GM18909 (cell line): Measurements from ENCODE around the gene RITA1.
A peak's percentile ranks its signal among the peaks of the same experiment; 100 is the strongest.

Experiments
- ATAC-seq: cut with Tn5 transposase; IDR thresholded peaks from one replicate; pipeline ENCODE4 v1.9.1; 2021; ENCODE audit warnings: mild to moderate bottlenecking; ENCODE audit not compliant: unreplicated experiment, poor library complexity

RITA1 gene

DNA sequence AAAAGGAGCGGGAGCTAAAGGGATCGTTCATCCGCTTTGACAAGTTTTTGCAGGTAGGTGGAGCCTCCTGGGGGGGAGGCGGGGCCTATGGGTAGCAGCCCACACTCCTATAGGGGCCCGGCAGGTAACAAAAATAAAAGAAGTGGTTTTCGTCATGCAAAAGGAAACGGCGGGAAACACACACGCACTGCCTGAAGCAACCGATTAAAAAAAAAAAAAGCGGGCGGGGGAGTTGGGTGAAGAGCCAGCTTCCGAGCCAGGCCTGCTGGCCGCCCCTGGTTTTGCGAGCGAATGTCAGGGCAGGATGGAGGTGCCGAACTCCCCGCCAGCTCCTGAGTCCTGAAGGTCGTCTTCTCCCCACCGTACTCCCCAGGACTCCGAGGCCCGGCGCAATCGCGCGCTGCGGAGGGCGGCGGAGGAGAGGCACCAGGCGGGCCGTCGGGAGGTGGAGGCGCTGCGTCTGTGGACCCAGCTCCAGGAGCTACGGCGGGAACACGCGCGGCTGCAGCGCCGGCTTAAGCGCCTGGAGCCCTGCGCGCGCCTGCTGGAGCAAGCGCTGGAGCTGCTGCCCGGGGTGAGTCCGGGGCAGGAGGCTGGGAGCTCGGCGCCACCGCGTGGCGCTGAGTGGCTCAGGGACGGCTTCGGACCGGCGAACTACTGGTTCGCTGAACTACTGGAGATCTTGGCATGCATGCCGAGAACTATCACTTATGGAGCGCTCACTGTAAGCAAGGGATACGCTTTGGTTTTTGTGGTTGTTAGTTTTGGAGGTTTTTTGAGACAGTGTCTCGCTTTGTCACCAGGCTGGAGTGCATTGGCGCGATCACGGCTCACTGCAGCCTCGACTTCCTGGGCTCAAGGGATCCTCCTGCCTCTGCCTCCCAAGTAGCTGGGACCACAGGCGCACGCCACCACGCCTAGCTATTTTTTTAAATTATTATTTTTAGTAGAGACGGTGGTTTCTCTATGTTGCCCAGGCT lies 32.4 kb upstream of the RITA1 start:
- peak; percentile 73 for ATAC-seq

- no peak for ATAC-seq
Measured at GRCh38 chr12:113154351-113154973, 31.1 kb upstream of the RITA1 start.

DNA sequence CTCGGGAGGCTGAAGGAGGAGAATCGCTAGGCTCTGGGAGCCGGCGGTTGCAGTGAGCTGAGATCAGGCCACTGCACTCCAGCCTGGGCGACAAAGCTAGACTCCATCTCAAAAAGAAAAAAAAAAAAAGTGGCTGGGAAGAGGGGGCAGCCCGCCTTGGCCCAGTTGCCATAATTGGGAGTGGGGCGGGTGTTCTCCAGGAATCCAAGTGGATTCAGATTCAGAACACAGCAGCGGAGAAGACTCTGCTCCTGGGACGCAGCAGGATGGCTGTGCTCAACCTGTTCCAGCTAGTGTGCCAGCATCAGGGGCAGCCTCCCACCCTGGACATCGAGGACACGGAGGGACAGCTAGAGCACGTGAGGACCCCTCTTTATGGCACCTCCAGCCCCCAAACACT lies 30.5 kb upstream of the RITA1 start:
- ATAC-seq, result no peak

GRCh38 chr12:113155646-113156045 lies 29.9 kb upstream of the RITA1 start:
- no peak for ATAC-seq

- ATAC-seq, result no peak
Measured at GRCh38 chr12:113157218-113157859, 28.2 kb upstream of the RITA1 start.

DNA sequence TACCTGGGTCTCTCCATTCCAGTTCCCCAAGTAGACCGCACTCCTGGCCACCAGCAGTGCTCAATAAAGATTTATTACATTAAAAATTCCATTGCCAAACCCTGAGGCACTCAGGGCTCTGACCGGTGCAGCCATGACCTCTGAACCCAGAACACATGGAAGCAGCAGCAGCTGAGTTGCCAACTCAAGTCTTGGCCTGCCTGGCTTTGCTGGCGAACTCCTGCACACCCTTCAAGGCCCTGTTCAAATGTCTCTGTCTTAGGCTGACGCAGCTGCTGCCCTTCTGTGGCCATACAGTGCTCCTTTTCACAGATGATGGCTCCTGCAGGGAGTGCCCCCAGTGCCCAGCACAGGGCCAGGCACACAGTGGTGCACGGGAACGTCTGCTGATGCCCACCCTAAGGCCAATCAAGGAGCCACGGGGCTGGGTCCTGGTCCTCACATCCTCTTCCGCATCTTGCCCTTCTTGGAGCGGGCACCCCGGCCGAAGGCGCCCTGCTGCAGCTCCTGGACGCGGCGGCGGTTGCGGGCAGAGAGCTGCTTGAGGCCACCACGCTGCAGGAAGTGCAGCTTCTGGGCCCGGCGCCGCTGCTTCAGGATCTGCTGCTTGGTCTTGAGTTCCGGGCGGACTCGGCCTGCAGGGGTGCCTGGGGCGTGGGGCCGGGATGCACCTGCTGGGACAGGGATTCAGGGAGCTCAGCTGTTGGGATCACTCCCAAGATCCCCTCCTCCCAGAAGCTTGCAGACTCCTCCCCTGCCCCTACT lies 26.9 kb upstream of the RITA1 start:
- ATAC-seq, result no peak

- ATAC-seq, result no peak
Measured at GRCh38 chr12:113159937-113160336, 25.6 kb upstream of the RITA1 start.

DNA sequence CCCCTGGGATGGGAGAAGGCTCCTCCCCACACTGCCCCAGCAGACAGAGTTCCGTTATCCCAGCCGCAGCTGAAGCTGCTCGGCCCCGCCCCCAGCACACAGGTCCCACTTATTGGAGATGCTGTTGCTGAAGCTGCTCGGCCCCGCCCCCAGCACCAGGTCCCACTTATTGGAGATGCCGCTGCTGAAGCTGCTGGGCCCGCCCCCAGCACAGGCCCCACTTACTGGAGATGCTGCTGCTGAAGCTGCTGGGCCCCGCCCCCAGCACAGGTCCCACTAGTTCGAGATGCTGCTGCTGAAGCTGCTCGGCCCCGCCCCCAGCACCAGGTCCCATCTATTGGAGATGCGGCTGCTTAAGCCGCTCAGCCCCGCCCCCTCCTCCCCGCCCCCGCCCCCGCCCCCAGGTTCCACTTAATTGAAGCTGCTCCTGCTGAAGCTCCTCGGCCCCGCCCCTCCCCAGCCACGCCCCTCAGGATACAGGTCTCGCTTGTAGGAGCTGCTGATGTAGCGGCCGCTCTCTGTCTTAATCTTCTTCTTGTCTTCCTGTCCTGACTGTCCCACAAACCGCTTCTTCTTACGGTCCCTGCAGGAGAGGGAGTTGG lies 24.0 kb upstream of the RITA1 start:
- ATAC-seq, result no peak

DNA sequence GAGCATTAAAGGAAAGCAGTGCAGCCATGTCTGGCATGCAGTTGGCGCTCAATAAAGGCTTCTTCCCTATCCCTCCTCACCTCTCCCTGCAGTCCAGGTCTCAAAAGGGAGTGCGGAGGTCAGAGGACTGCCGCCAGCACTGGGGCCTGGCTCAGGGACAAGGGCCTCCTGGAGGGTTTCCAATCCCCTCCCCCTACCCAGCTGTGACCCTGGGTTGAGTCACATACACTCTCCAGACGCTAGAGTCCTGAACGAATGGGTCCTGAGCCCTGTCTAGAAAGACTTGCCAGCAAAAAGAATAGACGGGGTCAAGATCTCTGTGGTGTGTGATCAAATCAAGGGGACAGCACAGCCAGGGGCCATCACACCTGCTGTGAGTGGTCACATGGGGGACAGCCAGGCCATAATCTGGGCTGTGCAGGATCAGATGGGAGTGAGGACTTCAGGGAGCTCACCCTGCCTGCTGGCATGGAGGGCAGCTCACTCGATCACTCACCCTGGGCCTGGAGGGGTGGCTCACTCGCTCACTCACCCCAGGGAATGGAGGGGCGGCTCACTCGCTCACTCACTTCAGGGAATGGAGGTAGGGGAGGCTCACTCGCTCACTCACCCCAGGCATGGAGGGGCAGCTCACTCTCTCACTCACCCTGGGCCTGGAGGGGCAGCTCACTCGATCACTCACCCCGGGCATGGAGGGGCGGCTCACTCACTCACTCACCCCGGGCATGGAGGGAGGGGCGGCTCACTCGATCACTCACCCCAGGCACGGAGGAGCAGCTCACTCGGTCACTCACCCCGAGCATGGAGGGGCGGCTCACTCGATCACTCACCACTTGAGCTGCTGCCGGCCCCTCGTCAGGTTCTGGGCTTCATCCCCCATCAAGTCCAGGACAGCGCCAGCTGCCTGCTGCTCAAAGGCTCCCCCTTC lies 23.2 kb upstream of the RITA1 start:
- ATAC-seq, result no peak

GRCh38 chr12:113163030-113163360 lies 22.5 kb upstream of the RITA1 start:
- ATAC-seq, result no peak

DNA sequence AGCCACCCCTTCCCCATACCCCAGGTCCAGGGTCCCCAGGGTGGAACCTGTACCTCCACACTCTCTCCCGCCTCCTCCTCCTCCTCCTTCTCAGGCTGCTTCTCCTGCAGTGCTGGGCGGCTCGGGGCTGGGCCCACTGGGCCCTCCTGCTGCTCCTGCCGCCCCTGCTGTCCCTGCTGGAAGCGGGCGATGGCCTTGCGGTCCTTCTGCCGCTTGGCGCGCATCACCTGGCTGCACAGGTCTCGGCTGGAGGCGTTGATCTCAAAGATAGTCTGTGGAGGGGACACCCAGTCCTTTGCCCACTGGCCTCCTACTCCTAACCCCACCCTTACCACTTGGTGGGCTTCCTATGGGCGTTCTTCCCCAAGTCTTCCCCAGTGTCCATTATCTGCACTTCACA lies 21.5 kb upstream of the RITA1 start:
- ATAC-seq, result no peak

DNA sequence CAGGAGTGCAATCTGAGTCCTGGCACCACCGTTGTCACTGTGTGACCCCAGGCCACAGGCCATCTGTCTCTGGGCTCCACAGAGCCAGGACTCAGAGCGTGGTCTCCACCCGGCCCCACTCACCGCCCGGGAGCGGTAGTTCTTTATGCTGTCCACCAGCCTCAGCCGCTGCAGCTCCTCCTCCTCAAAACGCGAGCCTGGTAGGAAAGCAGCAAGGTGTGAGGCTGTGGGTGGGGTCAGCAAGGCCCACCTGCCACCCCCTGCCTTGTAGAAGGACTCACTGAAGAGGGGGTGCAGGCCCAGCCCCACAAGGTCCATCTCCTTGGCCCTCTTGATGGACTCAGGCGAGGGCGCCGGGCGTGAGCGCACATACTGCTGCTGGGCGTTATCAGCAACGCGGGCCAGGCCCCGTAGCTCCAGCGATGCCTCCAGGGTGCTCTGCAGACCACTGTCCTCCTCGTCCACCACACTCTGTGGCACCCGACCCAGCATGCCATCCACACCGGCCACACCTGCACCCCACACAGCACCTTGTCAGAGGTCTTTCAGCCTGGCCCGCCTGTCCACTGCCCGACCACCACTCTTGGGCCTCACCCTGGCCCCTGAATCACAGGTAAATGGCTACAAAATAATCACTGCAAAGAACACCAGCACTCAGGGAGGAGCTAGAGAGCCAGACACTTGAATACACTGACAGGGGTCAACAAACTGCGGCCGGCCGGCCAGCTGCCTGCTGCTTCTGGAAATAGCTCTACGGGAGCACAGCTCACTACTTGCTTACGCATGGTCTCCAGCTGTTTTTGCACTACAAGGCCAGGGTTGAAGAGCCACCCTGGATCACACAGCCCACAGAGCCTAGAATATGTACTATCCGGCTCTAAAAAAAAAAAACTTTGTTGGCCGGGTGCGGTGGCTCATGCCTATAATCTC lies 19.7 kb upstream of the RITA1 start:
- no peak for ATAC-seq

DNA sequence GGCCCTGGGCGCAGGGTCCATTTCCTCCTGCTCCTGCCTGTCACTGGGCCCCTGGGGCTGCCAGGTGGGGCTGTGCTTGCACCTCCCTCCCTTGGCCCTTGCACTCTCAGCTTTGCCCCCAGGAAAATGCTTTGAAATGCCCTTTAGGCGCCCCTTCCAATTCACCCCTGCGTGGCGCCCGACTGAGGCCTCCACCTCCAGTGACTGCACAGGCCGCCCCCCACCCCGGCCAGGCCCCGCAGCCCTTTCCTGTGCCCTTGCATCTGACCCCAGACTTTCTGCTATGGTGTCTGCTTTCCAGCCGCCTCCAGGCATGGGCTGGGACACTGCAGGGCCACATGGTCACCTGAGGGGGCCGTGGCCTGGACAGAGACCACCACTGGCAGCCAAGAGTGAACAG lies 17.7 kb upstream of the RITA1 start:
- no peak for ATAC-seq

GRCh38 chr12:113169697-113170096 lies 15.8 kb upstream of the RITA1 start:
- ATAC-seq, result no peak

- no peak for ATAC-seq
Measured at GRCh38 chr12:113170457-113170856, 15.1 kb upstream of the RITA1 start.

- no peak for ATAC-seq
Measured at GRCh38 chr12:113170926-113171325, 14.6 kb upstream of the RITA1 start.

- no peak for ATAC-seq
Measured at GRCh38 chr12:113171543-113171942, 14.0 kb upstream of the RITA1 start.

GRCh38 chr12:113172185-113172584 lies 13.3 kb upstream of the RITA1 start:
- no peak for ATAC-seq
